Glomerular visceral epithelial cell (primary cell): ENCODE results near the gene SLC45A2.

Source experiments
- DNase-seq: peaks from one replicate; pipeline ENCODE4 v3.0.0-alpha.2; 2016; ENCODE audit errors: extremely low spot score

Gene SLC45A2

GRCh38 chr5:34007621-34008600 lies 23.4 kb upstream of the SLC45A2 start, which contains the start of gene AMACR:
AMACR (minus strand) TSS chr5:34008050; CDS start chr5:34008019, 31 bp downstream.
- DNase-seq, result peak; percentile 98

- no peak for DNase-seq
These were observed 22.7 kb upstream of the SLC45A2 start for GRCh38 chr5:34007201-34007620.

GRCh38 chr5:34005681-34006080 lies 21.2 kb upstream of the SLC45A2 start:
- no peak for DNase-seq

- DNase-seq, result peak; percentile 88
These were observed 20.7 kb upstream of the SLC45A2 start for GRCh38 chr5:34005211-34005610.

- no peak for DNase-seq
These were observed 19.4 kb upstream of the SLC45A2 start for GRCh38 chr5:34003941-34004340.

GRCh38 chr5:34002629-34003328 lies 18.3 kb upstream of the SLC45A2 start:
- peak; percentile 29 for DNase-seq

GRCh38 chr5:34001241-34001841 lies 16.8 kb upstream of the SLC45A2 start:
- peak; percentile 62 for DNase-seq

- DNase-seq, result no peak
These were observed 15.5 kb upstream of the SLC45A2 start for GRCh38 chr5:33999978-34000377.

GRCh38 chr5:33997331-33997983 lies 13.0 kb upstream of the SLC45A2 start:
- DNase-seq, result peak; percentile 76

GRCh38 chr5:33995865-33996264 lies 11.4 kb upstream of the SLC45A2 start:
- no peak for DNase-seq

- peak; percentile 28 for DNase-seq
These were observed 10.4 kb upstream of the SLC45A2 start for GRCh38 chr5:33994845-33995244.

GRCh38 chr5:33992864-33993263 lies 8.4 kb upstream of the SLC45A2 start:
- DNase-seq, result no peak

GRCh38 chr5:33985447-33985846 lies 954 bp upstream of the SLC45A2 start:
- DNase-seq, result no peak

- no peak for DNase-seq
These were observed 315 bp downstream of the SLC45A2 start for GRCh38 chr5:33984178-33984577.

GRCh38 chr5:33981408-33982162 lies 2.9 kb downstream of the SLC45A2 start:
- DNase-seq, result peak; percentile 35

- no peak for DNase-seq
These were observed 4.5 kb downstream of the SLC45A2 start for GRCh38 chr5:33980030-33980429.

GRCh38 chr5:33978306-33978705 lies 6.2 kb downstream of the SLC45A2 start:
- DNase-seq, result no peak

- no peak for DNase-seq
These were observed 8.2 kb downstream of the SLC45A2 start for GRCh38 chr5:33976307-33976706.

- DNase-seq, result no peak
These were observed 8.6 kb downstream of the SLC45A2 start for GRCh38 chr5:33975852-33976251.

- DNase-seq, result no peak
These were observed 11.2 kb downstream of the SLC45A2 start for GRCh38 chr5:33973271-33973670.
